Measurements from ENCODE around the gene PALM.
A peak's percentile ranks its signal among the peaks of the same experiment; 100 is the strongest.

GRCh38 chr19:765179-765738 lies 56.5 kb downstream of the PALM start:
- TF ChIP-seq, protein P1, sequence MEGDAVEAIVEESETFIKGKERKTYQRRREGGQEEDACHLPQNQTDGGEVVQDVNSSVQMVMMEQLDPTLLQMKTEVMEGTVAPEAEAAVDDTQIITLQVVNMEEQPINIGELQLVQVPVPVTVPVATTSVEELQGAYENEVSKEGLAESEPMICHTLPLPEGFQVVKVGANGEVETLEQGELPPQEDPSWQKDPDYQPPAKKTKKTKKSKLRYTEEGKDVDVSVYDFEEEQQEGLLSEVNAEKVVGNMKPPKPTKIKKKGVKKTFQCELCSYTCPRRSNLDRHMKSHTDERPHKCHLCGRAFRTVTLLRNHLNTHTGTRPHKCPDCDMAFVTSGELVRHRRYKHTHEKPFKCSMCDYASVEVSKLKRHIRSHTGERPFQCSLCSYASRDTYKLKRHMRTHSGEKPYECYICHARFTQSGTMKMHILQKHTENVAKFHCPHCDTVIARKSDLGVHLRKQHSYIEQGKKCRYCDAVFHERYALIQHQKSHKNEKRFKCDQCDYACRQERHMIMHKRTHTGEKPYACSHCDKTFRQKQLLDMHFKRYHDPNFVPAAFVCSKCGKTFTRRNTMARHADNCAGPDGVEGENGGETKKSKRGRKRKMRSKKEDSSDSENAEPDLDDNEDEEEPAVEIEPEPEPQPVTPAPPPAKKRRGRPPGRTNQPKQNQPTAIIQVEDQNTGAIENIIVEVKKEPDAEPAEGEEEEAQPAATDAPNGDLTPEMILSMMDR (IDR thresholded peaks at IDR 0.05): no peak
- TF ChIP-seq POLR2A (IDR thresholded peaks at IDR 0.05): peak in 1 of 2 donors; percentile 11
